BJ (cell line): ENCODE results near the gene MEF2C. TPM values are rescaled to one million over a fixed set of nuclear protein-coding genes. Genes with fewer than 3 reads are reported as not detected.

Source experiments
- CTCF ChIA-PET: fragments of 350-600 bp; formaldehyde crosslinking; extraction: SDS; loops from one replicate; lab custom pipeline; 2021; ENCODE audit warnings: antibody characterized with exemption, inconsistent platforms; lab: Yijun Ruan, JAX
- POLR2A ChIA-PET: fragments of 300-600 bp; sonication (Branson Sonifier 250); formaldehyde crosslinking; extraction: SDS; loops from one replicate; lab custom pipeline; 2021; ENCODE audit warnings: antibody characterized with exemption; lab: Charles Lee
- DNase-seq: peaks from one replicate; pipeline ENCODE4 v3.0.0-alpha.2; 2011; ENCODE audit warnings: low read depth
- H3K27me3 ChIP-seq: 2 replicates; pipeline ENCODE4 v1.6.0; 2011; ENCODE audit warnings: low read length; ENCODE audit not compliant: control insufficient read depth, insufficient read depth
- H3K36me3 ChIP-seq: 2 replicates; pipeline ENCODE4 v1.5.1; 2011; ENCODE audit warnings: low read length; ENCODE audit not compliant: control insufficient read depth, insufficient read depth
- H3K4me3 ChIP-seq: 2 replicates; pipeline ENCODE4 v1.5.1; 2011; ENCODE audit warnings: low read depth, mild to moderate bottlenecking, control low read depth, low read length
- polyA plus RNA-seq: library from polyadenylated mRNA; depleted of rRNA; stranded (reverse); fragments of >200 nt; gene quantifications from 2 replicates; pipeline ENCODE4 v1.2.3, GENCODE V29; 2011
- TF ChIP-seq, protein P1 (sequence below): IDR thresholded peaks from 2 replicates; pipeline ENCODE4 v1.5.1; 2011; ENCODE audit warnings: low read depth, mild to moderate bottlenecking, control low read depth, inconsistent platforms, low read length, moderate library complexity; ENCODE audit not compliant: insufficient read depth

MEF2C gene
- polyA plus RNA-seq, 1 experiment = 1.6 TPM

DNA sequence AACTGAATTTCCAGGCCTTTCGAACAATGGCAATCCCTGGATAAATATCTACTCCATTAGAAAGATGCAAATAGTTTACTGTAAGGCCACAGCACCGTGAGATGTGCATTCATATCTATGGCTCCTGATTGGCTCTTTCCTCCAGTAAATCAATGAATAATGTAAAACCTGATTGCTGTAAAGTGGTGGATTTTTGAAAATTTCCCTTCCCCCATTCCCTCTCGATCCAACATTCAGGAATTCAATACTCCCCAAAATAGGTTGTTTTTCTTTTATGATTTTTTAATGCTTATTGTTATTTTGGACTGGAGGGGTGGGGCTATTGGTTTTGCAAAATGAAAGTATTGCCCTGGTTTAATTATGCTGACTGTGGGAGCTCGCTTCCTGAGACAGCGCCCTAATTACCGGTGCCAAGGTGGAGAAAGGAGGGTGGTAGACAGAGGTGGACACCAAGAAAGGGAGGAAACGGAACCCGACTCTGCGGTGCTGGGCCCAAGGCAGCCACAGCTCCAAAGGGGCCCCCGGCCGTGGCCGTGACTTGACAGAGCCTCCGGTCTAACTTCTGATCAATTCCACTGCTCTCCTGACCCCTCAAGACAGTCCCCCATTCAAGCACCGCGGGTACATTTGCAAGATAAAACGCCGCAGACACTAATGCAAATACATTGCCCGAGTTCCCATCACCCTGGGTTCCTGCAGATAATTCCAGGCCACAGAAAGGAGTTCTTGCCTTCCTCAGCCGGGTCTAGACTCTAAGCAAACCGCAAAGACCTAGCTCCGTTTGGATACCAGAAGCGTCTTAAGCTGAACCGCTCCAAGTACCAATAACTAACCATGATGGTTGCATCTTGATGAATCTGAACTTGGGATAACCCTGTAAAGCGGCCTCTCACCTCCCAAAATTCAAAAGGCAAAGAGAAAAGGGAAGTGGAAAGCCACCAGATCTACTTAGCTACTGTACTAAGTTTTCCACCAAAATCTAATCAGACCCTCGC is 211.2 kb downstream of the MEF2C start:
- ChIA-PET POLR2A (no interaction called here), CTCF (interaction anchor here (1.2 to 1.5 kb wide), 3 partner anchors 12 to 891 kb away, joined by 3 to 8 read pairs (median 5); no protein-coding TSS in a partner anchor)
- Histone ChIP-seq H3K27me3 (peaks cover 43% of the 10 kb centered on the region), H3K36me3 (no peaks in the 10 kb centered on the region), H3K4me3 (no peak overlapping the region)
- TF ChIP-seq, protein P1, sequence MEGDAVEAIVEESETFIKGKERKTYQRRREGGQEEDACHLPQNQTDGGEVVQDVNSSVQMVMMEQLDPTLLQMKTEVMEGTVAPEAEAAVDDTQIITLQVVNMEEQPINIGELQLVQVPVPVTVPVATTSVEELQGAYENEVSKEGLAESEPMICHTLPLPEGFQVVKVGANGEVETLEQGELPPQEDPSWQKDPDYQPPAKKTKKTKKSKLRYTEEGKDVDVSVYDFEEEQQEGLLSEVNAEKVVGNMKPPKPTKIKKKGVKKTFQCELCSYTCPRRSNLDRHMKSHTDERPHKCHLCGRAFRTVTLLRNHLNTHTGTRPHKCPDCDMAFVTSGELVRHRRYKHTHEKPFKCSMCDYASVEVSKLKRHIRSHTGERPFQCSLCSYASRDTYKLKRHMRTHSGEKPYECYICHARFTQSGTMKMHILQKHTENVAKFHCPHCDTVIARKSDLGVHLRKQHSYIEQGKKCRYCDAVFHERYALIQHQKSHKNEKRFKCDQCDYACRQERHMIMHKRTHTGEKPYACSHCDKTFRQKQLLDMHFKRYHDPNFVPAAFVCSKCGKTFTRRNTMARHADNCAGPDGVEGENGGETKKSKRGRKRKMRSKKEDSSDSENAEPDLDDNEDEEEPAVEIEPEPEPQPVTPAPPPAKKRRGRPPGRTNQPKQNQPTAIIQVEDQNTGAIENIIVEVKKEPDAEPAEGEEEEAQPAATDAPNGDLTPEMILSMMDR = no peak
- DNase-seq = no peak

DNA sequence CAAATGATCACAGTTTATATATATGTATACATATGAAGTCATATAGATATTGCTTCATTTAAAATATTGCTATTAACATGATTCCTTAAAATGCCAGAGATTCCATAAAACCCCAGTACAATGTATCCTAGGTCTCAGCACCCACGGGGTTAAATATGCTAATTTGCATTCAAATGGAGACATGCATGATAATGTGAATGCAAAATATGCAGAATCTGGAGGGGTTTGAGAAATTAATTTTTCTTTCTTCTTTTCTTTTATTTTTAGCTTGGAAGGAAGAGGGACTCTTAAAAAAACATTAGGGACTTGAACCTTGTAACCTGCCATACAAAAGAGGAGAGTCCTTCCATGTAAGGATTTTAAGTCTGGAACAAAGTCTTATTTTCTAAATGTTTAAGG is 211.9 kb downstream of the MEF2C start:
- H3K36me3 ChIP-seq = no peaks in the 10 kb centered on the region
- ChIA-PET CTCF (interaction anchor here (1.2 kb wide), 1 partner anchor 13 kb away, joined by 3 read pairs; no protein-coding TSS in a partner anchor), POLR2A (no interaction called here)
- TF ChIP-seq, protein P1 = no peak
- peaks cover 42% of the 10 kb centered on the region for H3K27me3 ChIP-seq
- no peak for DNase-seq
- H3K4me3 ChIP-seq = no peak overlapping the region

DNA sequence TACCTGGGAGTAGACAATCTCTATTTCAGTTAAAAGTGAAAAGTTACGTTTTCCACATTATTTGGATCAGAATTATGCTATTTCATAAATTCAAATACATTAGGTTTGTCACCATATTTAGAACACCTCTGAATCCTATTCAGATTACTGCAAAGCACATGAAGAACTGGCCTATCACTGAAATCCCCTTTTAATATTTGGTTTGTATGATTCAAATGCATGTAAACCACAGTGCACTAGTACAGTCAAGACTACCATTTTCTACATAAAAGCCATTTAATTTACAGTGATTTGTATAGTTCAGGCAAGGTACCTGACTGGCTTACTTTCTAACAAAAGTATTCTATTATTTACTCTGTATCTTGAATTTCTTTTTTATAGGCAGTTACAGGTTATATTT is 212.5 kb downstream of the MEF2C start:
- CTCF ChIA-PET = interaction anchor here (0.8 kb wide), 1 partner anchor 10 kb away, joined by 4 read pairs; no protein-coding TSS in a partner anchor
- TF ChIP-seq, protein P1 = no peak
- Histone ChIP-seq H3K27me3 (peaks cover 43% of the 10 kb centered on the region), H3K36me3 (no peaks in the 10 kb centered on the region), H3K4me3 (no peak overlapping the region)
- no peak for DNase-seq
- POLR2A ChIA-PET = no interaction called here

DNA sequence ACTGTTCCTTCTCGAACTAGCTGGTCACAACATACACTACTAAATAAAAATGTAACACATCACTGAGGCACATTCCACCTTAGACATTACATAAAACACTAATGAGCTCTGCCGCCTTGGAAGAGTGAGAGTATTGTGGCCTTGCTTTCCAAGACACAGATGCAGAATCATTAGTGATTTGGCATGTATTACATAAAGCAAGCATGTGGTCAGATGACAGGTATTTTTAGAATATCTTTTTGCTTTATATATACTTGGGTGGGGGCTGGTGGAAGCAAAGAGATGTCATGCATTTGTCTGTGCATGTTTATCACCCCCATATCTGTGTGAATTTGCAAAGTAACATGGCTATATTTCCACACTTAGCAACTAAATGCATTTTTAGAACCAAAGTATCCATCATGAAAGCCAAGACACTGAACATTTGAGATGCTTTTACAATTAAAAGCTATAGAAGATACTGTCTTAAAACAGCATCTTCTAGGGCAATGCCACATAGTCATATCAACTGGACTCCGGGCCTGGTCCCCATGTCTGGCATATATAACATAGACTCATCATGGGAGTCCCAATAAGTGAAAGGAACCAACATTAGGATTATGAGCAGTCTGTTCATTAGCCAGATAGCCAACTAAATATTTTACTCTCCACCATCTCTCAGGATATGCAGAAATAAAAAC is 213.5 kb downstream of the MEF2C start:
- Histone ChIP-seq H3K36me3 (no peaks in the 10 kb centered on the region), H3K27me3 (peaks cover 38% of the 10 kb centered on the region), H3K4me3 (no peak overlapping the region)
- no peak for DNase-seq
- ChIA-PET POLR2A (no interaction called here), CTCF (interaction anchor here (0.8 kb wide), 1 partner anchor 10 kb away, joined by 4 read pairs; no protein-coding TSS in a partner anchor)
- TF ChIP-seq, protein P1 = no peak
